GM23248 (cell line): ENCODE data around the gene DRD1.

ENCODE experiments used
- EZH2 ChIP-seq: fragments of 200-600 bp; sonication (generic); IDR thresholded peaks from 2 replicates; pipeline ENCODE4 v1.6.1; 2018; ENCODE audit warnings: antibody characterized with exemption, mild to moderate bottlenecking; ENCODE audit not compliant: insufficient read depth, poor library complexity, severe bottlenecking
- EZH2phosphoT487 ChIP-seq: fragments of 200-600 bp; sonication (generic); IDR thresholded peaks from 2 replicates; pipeline ENCODE4 v1.6.1; 2018; ENCODE audit warnings: antibody characterized with exemption, moderate library complexity, mild to moderate bottlenecking, low read depth; ENCODE audit not compliant: insufficient read depth

GRCh38 chr5:175466700-175467318 lies 22.8 kb upstream of the DRD1 start:
- TF ChIP-seq EZH2phosphoT487 = no peak
- TF ChIP-seq EZH2 = no peak
